ENCODE data around the gene SYDE1.

The SYDE1 gene

DNA sequence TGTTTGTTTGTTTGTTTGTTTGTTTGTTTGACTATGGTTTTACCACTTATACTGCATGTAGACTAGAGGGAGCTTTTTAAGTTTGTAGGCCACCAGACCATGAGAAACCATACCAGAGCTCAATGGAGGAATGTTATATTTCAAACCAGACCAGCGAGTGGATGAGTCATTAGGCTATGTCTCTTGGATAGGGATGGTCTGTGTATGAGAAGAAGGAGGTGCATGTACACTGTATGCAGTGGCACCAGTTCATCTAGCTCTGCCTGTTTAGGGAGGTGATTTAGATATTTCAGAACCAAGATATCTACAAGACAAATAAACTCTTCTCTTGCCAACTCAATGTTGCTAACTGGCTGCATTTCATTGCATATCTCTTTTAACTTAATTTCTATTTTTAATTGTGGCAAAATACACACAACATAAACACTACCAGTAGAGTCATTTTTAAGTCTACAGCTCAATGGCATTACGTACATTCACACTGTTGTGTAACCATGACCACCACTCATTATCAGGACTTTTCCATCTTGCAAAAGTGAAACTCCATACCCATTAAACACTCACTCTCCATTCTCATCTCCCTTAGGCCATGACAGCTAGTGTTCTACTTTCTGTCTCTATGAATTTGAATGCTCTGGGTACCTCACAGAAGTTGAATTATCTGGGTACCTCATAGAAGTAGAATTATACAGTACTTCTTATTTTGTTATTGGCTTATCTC lies 29.2 kb downstream of the SYDE1 start:
- Histone ChIP-seq H3K4me1 (ENCODE audit: insufficient read depth, low read length, severe bottlenecking) (no peaks in the 10 kb centered on the region), H3K9me3 (ENCODE audit: low read length) (peaks cover 5% of the 10 kb centered on the region; the same call in 1 of the 2 replicates), H2AFZ (ENCODE audit: low read length) (no peak overlapping the region), H3K27me3 (ENCODE audit: insufficient read depth, low read length) (no peaks in the 10 kb centered on the region; the same call in 1 of the 2 replicates), H3K36me3 (ENCODE audit: insufficient read depth, low read length) (no peaks in the 10 kb centered on the region; the same call in 1 of the 2 replicates), H3F3A (ENCODE audit: insufficient read depth, low read length) (no peaks in the 10 kb centered on the region), H4K20me1 (ENCODE audit: insufficient read depth, low read length) (no peaks in the 10 kb centered on the region), H3K9ac (ENCODE audit: low read length) (no peak overlapping the region), H3K9me2 (ENCODE audit: low read depth, low read length) (no peaks in the 10 kb centered on the region), H3K79me2 (ENCODE audit: insufficient read depth, low read length) (no peaks in the 10 kb centered on the region), H3K27ac (ENCODE audit: low read depth, low read length, poor library complexity, severe bottlenecking) (no peak overlapping the region), H3K4me3 (ENCODE audit: low read depth, low read length, poor library complexity, severe bottlenecking) (no peak overlapping the region), H3K4me2 (ENCODE audit: low read length) (no peak overlapping the region)
- no peak for TF ChIP-seq EZH2 (IDR thresholded peaks at IDR 0.05; ENCODE audit: borderline replicate concordance, low read length)
- TF ChIP-seq, protein P1, sequence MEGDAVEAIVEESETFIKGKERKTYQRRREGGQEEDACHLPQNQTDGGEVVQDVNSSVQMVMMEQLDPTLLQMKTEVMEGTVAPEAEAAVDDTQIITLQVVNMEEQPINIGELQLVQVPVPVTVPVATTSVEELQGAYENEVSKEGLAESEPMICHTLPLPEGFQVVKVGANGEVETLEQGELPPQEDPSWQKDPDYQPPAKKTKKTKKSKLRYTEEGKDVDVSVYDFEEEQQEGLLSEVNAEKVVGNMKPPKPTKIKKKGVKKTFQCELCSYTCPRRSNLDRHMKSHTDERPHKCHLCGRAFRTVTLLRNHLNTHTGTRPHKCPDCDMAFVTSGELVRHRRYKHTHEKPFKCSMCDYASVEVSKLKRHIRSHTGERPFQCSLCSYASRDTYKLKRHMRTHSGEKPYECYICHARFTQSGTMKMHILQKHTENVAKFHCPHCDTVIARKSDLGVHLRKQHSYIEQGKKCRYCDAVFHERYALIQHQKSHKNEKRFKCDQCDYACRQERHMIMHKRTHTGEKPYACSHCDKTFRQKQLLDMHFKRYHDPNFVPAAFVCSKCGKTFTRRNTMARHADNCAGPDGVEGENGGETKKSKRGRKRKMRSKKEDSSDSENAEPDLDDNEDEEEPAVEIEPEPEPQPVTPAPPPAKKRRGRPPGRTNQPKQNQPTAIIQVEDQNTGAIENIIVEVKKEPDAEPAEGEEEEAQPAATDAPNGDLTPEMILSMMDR (IDR thresholded peaks at IDR 0.05; ENCODE audit: low read length): no peak

- Histone ChIP-seq H3K4me2 (ENCODE audit: low read length) (no peak overlapping the region), H3K27me3 (ENCODE audit: insufficient read depth, low read length) (no peaks in the 10 kb centered on the region; the same call in 1 of the 2 replicates), H3K4me1 (ENCODE audit: insufficient read depth, low read length, severe bottlenecking) (no peaks in the 10 kb centered on the region)
Observed at GRCh38 chr19:15137777-15138176, 30.6 kb downstream of the SYDE1 start.

DNA sequence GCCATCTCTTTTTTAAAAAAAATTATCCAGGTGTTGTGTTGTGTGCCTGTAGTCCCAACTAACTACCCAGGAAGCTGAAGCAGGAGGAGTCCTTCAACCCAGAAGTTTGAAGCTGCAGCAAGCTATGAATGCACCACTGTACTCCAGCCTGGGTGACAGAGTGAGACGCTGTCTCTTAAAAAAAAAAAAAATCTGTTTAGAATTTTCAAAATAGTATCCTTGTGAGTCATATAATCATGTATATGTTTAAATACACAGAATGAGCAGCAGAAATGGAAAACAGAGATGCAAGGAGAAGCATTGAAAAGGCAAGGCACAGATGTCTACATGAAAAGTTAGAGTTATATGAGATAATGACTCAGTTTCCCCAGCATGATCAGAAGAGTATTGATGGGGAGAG lies 31.2 kb downstream of the SYDE1 start:
- Histone ChIP-seq H3K9ac (ENCODE audit: low read length) (no peak overlapping the region), H3K4me1 (ENCODE audit: insufficient read depth, low read length, severe bottlenecking) (no peaks in the 10 kb centered on the region), H3K4me3 (ENCODE audit: low read depth, low read length, poor library complexity, severe bottlenecking) (no peak overlapping the region), H3K4me2 (ENCODE audit: low read length) (no peak overlapping the region), H3K79me2 (ENCODE audit: insufficient read depth, low read length) (no peaks in the 10 kb centered on the region), H2AFZ (ENCODE audit: low read length) (no peak overlapping the region), H3K36me3 (ENCODE audit: insufficient read depth, low read length) (no peaks in the 10 kb centered on the region; the same call in 1 of the 2 replicates), H3F3A (ENCODE audit: insufficient read depth, low read length) (no peaks in the 10 kb centered on the region), H3K27ac (ENCODE audit: low read depth, low read length, poor library complexity, severe bottlenecking) (no peak overlapping the region), H3K9me3 (ENCODE audit: low read length) (peaks cover 5% of the 10 kb centered on the region; the same call in 1 of the 2 replicates), H3K27me3 (ENCODE audit: insufficient read depth, low read length) (no peaks in the 10 kb centered on the region; the same call in 1 of the 2 replicates), H3K9me2 (ENCODE audit: low read depth, low read length) (no peaks in the 10 kb centered on the region), H4K20me1 (ENCODE audit: insufficient read depth, low read length) (no peaks in the 10 kb centered on the region)
- TF ChIP-seq, protein P1 (IDR thresholded peaks at IDR 0.05; ENCODE audit: low read length): no peak
- no peak for TF ChIP-seq EZH2 (IDR thresholded peaks at IDR 0.05; ENCODE audit: borderline replicate concordance, low read length)

More at GRCh38 chr19:15137777-15138176, 30.6 kb downstream of the SYDE1 start:
- Histone ChIP-seq H3K36me3 (ENCODE audit: insufficient read depth, low read length) (no peaks in the 10 kb centered on the region; the same call in 1 of the 2 replicates), H3K4me3 (ENCODE audit: low read depth, low read length, poor library complexity, severe bottlenecking) (no peak overlapping the region), H3K9me3 (ENCODE audit: low read length) (peaks cover 5% of the 10 kb centered on the region; the same call in 1 of the 2 replicates), H3F3A (ENCODE audit: insufficient read depth, low read length) (no peaks in the 10 kb centered on the region), H4K20me1 (ENCODE audit: insufficient read depth, low read length) (no peaks in the 10 kb centered on the region), H3K9ac (ENCODE audit: low read length) (no peak overlapping the region), H2AFZ (ENCODE audit: low read length) (no peak overlapping the region), H3K9me2 (ENCODE audit: low read depth, low read length) (no peaks in the 10 kb centered on the region), H3K79me2 (ENCODE audit: insufficient read depth, low read length) (no peaks in the 10 kb centered on the region), H3K27ac (ENCODE audit: low read depth, low read length, poor library complexity, severe bottlenecking) (no peak overlapping the region)
- TF ChIP-seq EZH2 (IDR thresholded peaks at IDR 0.05; ENCODE audit: borderline replicate concordance, low read length): no peak
- TF ChIP-seq, protein P1 (IDR thresholded peaks at IDR 0.05; ENCODE audit: low read length): no peak
